Measurements from ENCODE around the gene RLF. TPM values are rescaled to one million over a fixed set of nuclear protein-coding genes. Genes with fewer than 3 reads are reported as not detected.

Gene RLF
- total and polyA plus RNA-seq, 4 donors: 1.7 to 13.4 (median 6.3) TPM

GRCh38 chr1:40114400-40114799, 46.8 kb upstream of the RLF start:
- DNase-seq (ENCODE audit: low spot score): no peak
- H3K27ac ChIP-seq (ENCODE audit: low read depth in 1 of 2, low read length in 2 of 2): no peak overlapping the region
- H3K4me1 ChIP-seq (ENCODE audit: control insufficient read depth in 4 of 4, insufficient read depth in 4 of 4, low read length in 3 of 4): no peaks in the 10 kb centered on the region
- H3K9me3 ChIP-seq (ENCODE audit: control insufficient read depth in 4 of 4, low read length in 3 of 4): peaks cover 0 to 6% (median 0%) of the 10 kb centered on the region in 4 donors
- no peak overlapping the region for H3K9ac ChIP-seq (ENCODE audit: low read depth in 1 of 2, low read length in 2 of 2)
- no peaks in the 10 kb centered on the region for H3K36me3 ChIP-seq (ENCODE audit: control insufficient read depth in 4 of 4, insufficient read depth in 3 of 4, low read depth in 1 of 4, low read length in 3 of 4)
- H3K4me3 ChIP-seq (ENCODE audit: low read depth in 1 of 3, low read length in 3 of 3): no peak overlapping the region
- 84% methylated on average over 3 of the region's 3 CpGs for WGBS
- TF ChIP-seq REST (IDR thresholded peaks at IDR 0.05): no peak
- TF ChIP-seq ATF3 (IDR thresholded peaks at IDR 0.05): no peak
- TF ChIP-seq RXRA (IDR thresholded peaks at IDR 0.05): no peak
- TF ChIP-seq CTCF (IDR thresholded peaks at IDR 0.05; ENCODE audit: low read depth, low read length, missing input control): no peak
- TF ChIP-seq SP1 (IDR thresholded peaks at IDR 0.05): no peak
- H3K27me3 ChIP-seq (ENCODE audit: control insufficient read depth in 4 of 4, insufficient read depth in 4 of 4, low read length in 3 of 4): no peaks in the 10 kb centered on the region

GRCh38 chr1:40120128-40120527, 41.1 kb upstream of the RLF start:
- Histone ChIP-seq H3K36me3 (ENCODE audit: control insufficient read depth in 4 of 4, insufficient read depth in 3 of 4, low read depth in 1 of 4, low read length in 3 of 4) (no peaks in the 10 kb centered on the region), H3K27me3 (ENCODE audit: control insufficient read depth in 4 of 4, insufficient read depth in 4 of 4, low read length in 3 of 4) (no peaks in the 10 kb centered on the region), H3K9ac (ENCODE audit: low read depth in 1 of 2, low read length in 2 of 2) (no peak overlapping the region), H3K4me3 (ENCODE audit: low read depth in 1 of 3, low read length in 3 of 3) (no peak overlapping the region), H3K27ac (ENCODE audit: low read depth in 1 of 2, low read length in 2 of 2) (no peak overlapping the region), H3K9me3 (ENCODE audit: control insufficient read depth in 4 of 4, low read length in 3 of 4) (no peaks in the 10 kb centered on the region), H3K4me1 (ENCODE audit: control insufficient read depth in 4 of 4, insufficient read depth in 4 of 4, low read length in 3 of 4) (no peaks in the 10 kb centered on the region)
- WGBS: 81% methylated on average over 7 of the region's 7 CpGs
- TF ChIP-seq ATF3 (IDR thresholded peaks at IDR 0.05): no peak
- TF ChIP-seq JUND (IDR thresholded peaks at IDR 0.05): no peak
- no peak for TF ChIP-seq REST (IDR thresholded peaks at IDR 0.05)
- TF ChIP-seq CTCF (IDR thresholded peaks at IDR 0.05; ENCODE audit: low read depth, low read length, missing input control): no peak
- no peak for TF ChIP-seq RXRA (IDR thresholded peaks at IDR 0.05)
- TF ChIP-seq ZBTB33 (IDR thresholded peaks at IDR 0.05): no peak
- TF ChIP-seq HNF4A (conservative IDR thresholded peaks at IDR 0.05): no peak
- no peak for TF ChIP-seq HNF4G (IDR thresholded peaks at IDR 0.05)
- TF ChIP-seq FOXA2 (IDR thresholded peaks at IDR 0.05): no peak
- TF ChIP-seq SP1 (IDR thresholded peaks at IDR 0.05): no peak
- no peak for TF ChIP-seq YY1 (IDR thresholded peaks at IDR 0.05)
- DNase-seq (ENCODE audit: low spot score): no peak

Measured in liver (tissue), 9 donors.